BJ (cell line): ENCODE data around the gene MEG3. TPM values are rescaled to one million over a fixed set of nuclear protein-coding genes. Genes with fewer than 3 reads are reported as not detected.

Experiments used
- CTCF ChIA-PET: fragments of 350-600 bp; formaldehyde crosslinking; extraction: SDS; loops from one replicate; lab custom pipeline; 2021; ENCODE audit warnings: antibody characterized with exemption, inconsistent platforms; lab: Yijun Ruan, JAX
- POLR2A ChIA-PET: fragments of 300-600 bp; sonication (Branson Sonifier 250); formaldehyde crosslinking; extraction: SDS; loops from one replicate; lab custom pipeline; 2021; ENCODE audit warnings: antibody characterized with exemption; lab: Charles Lee
- DNase-seq: peaks from one replicate; pipeline ENCODE4 v3.0.0-alpha.2; 2011; ENCODE audit warnings: low read depth
- H3K27me3 ChIP-seq: 2 replicates; pipeline ENCODE4 v1.6.0; 2011; ENCODE audit warnings: low read length; ENCODE audit not compliant: control insufficient read depth, insufficient read depth
- H3K36me3 ChIP-seq: 2 replicates; pipeline ENCODE4 v1.5.1; 2011; ENCODE audit warnings: low read length; ENCODE audit not compliant: control insufficient read depth, insufficient read depth
- H3K4me3 ChIP-seq: 2 replicates; pipeline ENCODE4 v1.5.1; 2011; ENCODE audit warnings: low read depth, mild to moderate bottlenecking, control low read depth, low read length
- CTCF ChIP-seq: IDR thresholded peaks from 2 replicates; pipeline ENCODE4 v1.5.1; 2011; ENCODE audit warnings: low read depth, mild to moderate bottlenecking, control low read depth, inconsistent platforms, low read length, moderate library complexity; ENCODE audit not compliant: insufficient read depth
- polyA plus RNA-seq: library from polyadenylated mRNA; depleted of rRNA; stranded (reverse); fragments of >200 nt; gene quantifications from 2 replicates; pipeline ENCODE4 v1.2.3, GENCODE V29; 2011

MEG3 gene
- polyA plus RNA-seq, 1 experiment, result 234 TPM

- POLR2A ChIA-PET, result no interaction called here
- TF ChIP-seq CTCF, result no peak
- H3K27me3 ChIP-seq, result no peaks in the 10 kb centered on the region
- no peak for DNase-seq
- peaks cover 33% of the 10 kb centered on the region for H3K36me3 ChIP-seq
- CTCF ChIA-PET, result no interaction called here
- no peak overlapping the region for H3K4me3 ChIP-seq
Observed at GRCh38 chr14:100837805-100838350, 12.0 kb downstream of the MEG3 start.

GRCh38 chr14:100838493-100839314, 12.8 kb downstream of the MEG3 start:
- peaks cover 36% of the 10 kb centered on the region for H3K36me3 ChIP-seq
- no peak overlapping the region for H3K4me3 ChIP-seq
- no peaks in the 10 kb centered on the region for H3K27me3 ChIP-seq
- ChIA-PET POLR2A (no interaction called here), CTCF (no interaction called here)
- DNase-seq, result no peak
- TF ChIP-seq CTCF, result no peak

- Histone ChIP-seq H3K36me3 (peaks cover 36% of the 10 kb centered on the region), H3K4me3 (no peak overlapping the region), H3K27me3 (no peaks in the 10 kb centered on the region)
- no peak for TF ChIP-seq CTCF
- POLR2A ChIA-PET, result no interaction called here
- CTCF ChIA-PET, result no interaction called here
- no peak for DNase-seq
Observed at GRCh38 chr14:100839315-100839585, 13.3 kb downstream of the MEG3 start.

- Histone ChIP-seq H3K4me3 (no peak overlapping the region), H3K36me3 (peaks cover 37% of the 10 kb centered on the region), H3K27me3 (no peaks in the 10 kb centered on the region)
- CTCF ChIA-PET, result no interaction called here
- no peak for TF ChIP-seq CTCF
- no peak for DNase-seq
- POLR2A ChIA-PET, result no interaction called here
Observed at GRCh38 chr14:100839681-100840111, 13.8 kb downstream of the MEG3 start.

- POLR2A ChIA-PET, result no interaction called here
- Histone ChIP-seq H3K27me3 (no peaks in the 10 kb centered on the region), H3K36me3 (peaks cover 37% of the 10 kb centered on the region), H3K4me3 (no peak overlapping the region)
- DNase-seq, result no peak
- CTCF ChIA-PET, result interaction anchor here (0.6 to 1.7 kb wide), 3 partner anchors 12 to 455 kb away, joined by 3 to 5 read pairs (median 3); no protein-coding TSS in a partner anchor
- TF ChIP-seq CTCF, result no peak
Observed at GRCh38 chr14:100840286-100841065, 14.6 kb downstream of the MEG3 start.
